HepG2 (cell line): ENCODE data around the gene FUT1. TPM values are rescaled to one million over a fixed set of nuclear protein-coding genes. Genes with fewer than 3 reads are reported as not detected.

Experiments
- CC2D1A ChIP-seq: sonication (generic); formaldehyde crosslinking; IDR thresholded peaks from 2 replicates; pipeline ENCODE4 v1.8.1; 2023; ENCODE audit warnings: mild to moderate bottlenecking, missing genetic modification reagents
- DNMT3B ChIP-seq: conservative IDR thresholded peaks from 2 replicates; pipeline ENCODE4 v1.6.1; 2016; ENCODE audit warnings: missing biosample characterization, control low read depth
- HNF1A ChIP-seq, 2 experiments: sonication (generic) in 1 of 2; formaldehyde crosslinking in 1 of 2; IDR thresholded peaks; 2 replicates each; pipeline versions ENCODE4 v1.4.0 to v1.6.1; 2016 to 2020; ENCODE audit warnings: borderline replicate concordance in 1 of 2, low read depth in 1 of 2, mild to moderate bottlenecking in 1 of 2, missing genetic modification reagents in 1 of 2
- MEIS2 ChIP-seq: sonication (generic); formaldehyde crosslinking; IDR thresholded peaks from 2 replicates; pipeline ENCODE4 v1.9.0; 2021; ENCODE audit warnings: mild to moderate bottlenecking, missing genetic modification reagents
- ZNF234 ChIP-seq: sonication (generic); formaldehyde crosslinking; conservative IDR thresholded peaks from 2 replicates; pipeline ENCODE4 v1.5.1; 2020; ENCODE audit warnings: mild to moderate bottlenecking, missing genetic modification reagents
- ZNF589 ChIP-seq: sonication (generic); formaldehyde crosslinking; conservative IDR thresholded peaks from 2 replicates; pipeline ENCODE4 v1.8.0; 2022; ENCODE audit warnings: mild to moderate bottlenecking, moderate library complexity, missing genetic modification reagents
- ZNF598 ChIP-seq: sonication (generic); formaldehyde crosslinking; IDR thresholded peaks from 2 replicates; pipeline ENCODE4 v1.5.1; 2020; ENCODE audit warnings: mild to moderate bottlenecking, missing genetic modification reagents, borderline replicate concordance
- ZNF652 ChIP-seq: IDR thresholded peaks from 2 replicates; pipeline ENCODE4 v1.6.1; 2016; ENCODE audit warnings: low read depth, borderline replicate concordance
- ZNF737 ChIP-seq: sonication (generic); formaldehyde crosslinking; IDR thresholded peaks from 2 replicates; pipeline ENCODE4 v1.5.0; 2020; ENCODE audit warnings: missing genetic modification reagents, mild to moderate bottlenecking, borderline replicate concordance
- ZNF768 ChIP-seq: sonication (generic); formaldehyde crosslinking; IDR thresholded peaks from 2 replicates; pipeline ENCODE4 v1.4.0; 2020; ENCODE audit warnings: missing genetic modification reagents
- polyA plus RNA-seq, 8 experiments: library from polyadenylated mRNA; depleted of rRNA in 3 of 8; stranded (reverse) in 7 of 8; unstranded in 1 of 8; fragments of >200 nt; fragmentation: Illumina TruSeq in 4 of 8; extraction: Trizol in 4 of 8; gene quantifications; 2 replicates each; pipeline versions ENCODE4 v1.2.1 to v1.2.3, GENCODE V29; 2011 to 2016; ENCODE audit warnings: low read depth in 4 of 8, missing spikeins in 1 of 8, mixed read lengths in 1 of 8; ENCODE audit not compliant: insufficient read depth in 1 of 8
- total RNA-seq, 5 experiments: library from RNA; depleted of rRNA; stranded (reverse); fragments of >200 nt; fragmentation: Illumina TruSeq; extraction: Trizol; gene quantifications; 2 replicates each; pipeline ENCODE4 v1.2.3, GENCODE V29; 2016; ENCODE audit warnings: low read depth in 1 of 5
- TF ChIP-seq, protein P1 (sequence below): sonication (generic); formaldehyde crosslinking; IDR thresholded peaks from 2 replicates; pipeline ENCODE4 v1.8.0; 2022; ENCODE audit warnings: mild to moderate bottlenecking, missing genetic modification reagents; ENCODE audit not compliant: insufficient replicate concordance
- TF ChIP-seq, protein P2 (sequence below), 2 experiments: fragments of 450-650 bp in 1 of 2; sonication (generic) in 1 of 2; formaldehyde crosslinking in 1 of 2; IDR thresholded peaks; 2 replicates each; pipeline versions ENCODE4 v1.6.1 to v1.8.0; 2016 to 2022; ENCODE audit warnings: antibody characterized with exemption in 1 of 2, mild to moderate bottlenecking in 1 of 2, missing genetic modification reagents in 1 of 2

FUT1 gene
- total and polyA plus RNA-seq, 2 of the 13 experiments (the other 11 are each of a cell fraction or from before 2014, with no cell fraction given) = 0.07 to 1.1 TPM

GRCh38 chr19:48738557-48739403 lies 13.7 kb downstream of the FUT1 start (continued):
- TF ChIP-seq DNMT3B (CRISPR knock-in tag) (no peak), CC2D1A (CRISPR knock-in tag) (no peak), ZNF737 (CRISPR knock-in tag) (no peak), HNF1A (IDR thresholded peaks at IDR 0.05; ENCODE audit: low read depth) (no peak), HNF1A (CRISPR knock-in tag; IDR thresholded peaks at IDR 0.05; ENCODE audit: borderline replicate concordance) (peak; percentile 43; the same call in 1 of the 2 replicates), ZNF768 (CRISPR knock-in tag) (no peak; the same call in 1 of the 2 replicates), ZNF652 (CRISPR knock-in tag) (no peak), ZNF598 (CRISPR knock-in tag) (no peak), MEIS2 (CRISPR knock-in tag) (peak; percentile 55; the same call in 1 of the 2 replicates), ZNF234 (CRISPR knock-in tag) (no peak), ZNF589 (CRISPR knock-in tag) (no peak; the same call in 1 of the 2 replicates)
- TF ChIP-seq, protein P1, sequence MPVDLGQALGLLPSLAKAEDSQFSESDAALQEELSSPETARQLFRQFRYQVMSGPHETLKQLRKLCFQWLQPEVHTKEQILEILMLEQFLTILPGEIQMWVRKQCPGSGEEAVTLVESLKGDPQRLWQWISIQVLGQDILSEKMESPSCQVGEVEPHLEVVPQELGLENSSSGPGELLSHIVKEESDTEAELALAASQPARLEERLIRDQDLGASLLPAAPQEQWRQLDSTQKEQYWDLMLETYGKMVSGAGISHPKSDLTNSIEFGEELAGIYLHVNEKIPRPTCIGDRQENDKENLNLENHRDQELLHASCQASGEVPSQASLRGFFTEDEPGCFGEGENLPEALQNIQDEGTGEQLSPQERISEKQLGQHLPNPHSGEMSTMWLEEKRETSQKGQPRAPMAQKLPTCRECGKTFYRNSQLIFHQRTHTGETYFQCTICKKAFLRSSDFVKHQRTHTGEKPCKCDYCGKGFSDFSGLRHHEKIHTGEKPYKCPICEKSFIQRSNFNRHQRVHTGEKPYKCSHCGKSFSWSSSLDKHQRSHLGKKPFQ (CRISPR knock-in tag) = no peak
- TF ChIP-seq, protein P2, sequence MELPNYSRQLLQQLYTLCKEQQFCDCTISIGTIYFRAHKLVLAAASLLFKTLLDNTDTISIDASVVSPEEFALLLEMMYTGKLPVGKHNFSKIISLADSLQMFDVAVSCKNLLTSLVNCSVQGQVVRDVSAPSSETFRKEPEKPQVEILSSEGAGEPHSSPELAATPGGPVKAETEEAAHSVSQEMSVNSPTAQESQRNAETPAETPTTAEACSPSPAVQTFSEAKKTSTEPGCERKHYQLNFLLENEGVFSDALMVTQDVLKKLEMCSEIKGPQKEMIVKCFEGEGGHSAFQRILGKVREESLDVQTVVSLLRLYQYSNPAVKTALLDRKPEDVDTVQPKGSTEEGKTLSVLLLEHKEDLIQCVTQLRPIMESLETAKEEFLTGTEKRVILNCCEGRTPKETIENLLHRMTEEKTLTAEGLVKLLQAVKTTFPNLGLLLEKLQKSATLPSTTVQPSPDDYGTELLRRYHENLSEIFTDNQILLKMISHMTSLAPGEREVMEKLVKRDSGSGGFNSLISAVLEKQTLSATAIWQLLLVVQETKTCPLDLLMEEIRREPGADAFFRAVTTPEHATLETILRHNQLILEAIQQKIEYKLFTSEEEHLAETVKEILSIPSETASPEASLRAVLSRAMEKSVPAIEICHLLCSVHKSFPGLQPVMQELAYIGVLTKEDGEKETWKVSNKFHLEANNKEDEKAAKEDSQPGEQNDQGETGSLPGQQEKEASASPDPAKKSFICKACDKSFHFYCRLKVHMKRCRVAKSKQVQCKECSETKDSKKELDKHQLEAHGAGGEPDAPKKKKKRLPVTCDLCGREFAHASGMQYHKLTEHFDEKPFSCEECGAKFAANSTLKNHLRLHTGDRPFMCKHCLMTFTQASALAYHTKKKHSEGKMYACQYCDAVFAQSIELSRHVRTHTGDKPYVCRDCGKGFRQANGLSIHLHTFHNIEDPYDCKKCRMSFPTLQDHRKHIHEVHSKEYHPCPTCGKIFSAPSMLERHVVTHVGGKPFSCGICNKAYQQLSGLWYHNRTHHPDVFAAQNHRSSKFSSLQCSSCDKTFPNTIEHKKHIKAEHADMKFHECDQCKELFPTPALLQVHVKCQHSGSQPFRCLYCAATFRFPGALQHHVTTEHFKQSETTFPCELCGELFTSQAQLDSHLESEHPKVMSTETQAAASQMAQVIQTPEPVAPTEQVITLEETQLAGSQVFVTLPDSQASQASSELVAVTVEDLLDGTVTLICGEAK (IDR thresholded peaks at IDR 0.05) = no peak
- TF ChIP-seq, protein P2 (CRISPR knock-in tag; IDR thresholded peaks at IDR 0.05) = peak; percentile 39; the same call in 1 of the 2 replicates
